H1 (cell line): ENCODE results near the gene SLC7A8. TPM values are rescaled to one million over a fixed set of nuclear protein-coding genes. Genes with fewer than 3 reads are reported as not detected.

ENCODE experiments used
- CTCF ChIA-PET: fragments of 300-600 bp; sonication (Branson Sonifier 250); formaldehyde crosslinking; loops from one replicate; lab custom pipeline; 2021; ENCODE audit not compliant: partially characterized antibody; lab: Charles Lee
- POLR2A ChIA-PET: fragments of 300-600 bp; sonication (Branson Sonifier 250); formaldehyde crosslinking; loops from one replicate; lab custom pipeline; 2021; ENCODE audit warnings: inconsistent platforms; ENCODE audit not compliant: partially characterized antibody; lab: Charles Lee
- DNase-seq, 2 experiments: peaks; one replicate each; pipeline versions ENCODE4 v3.0.0 to v3.0.0-alpha.2; 2010 to 2022; ENCODE audit warnings: low spot score in 2 of 2, low read depth in 1 of 2, mixed read lengths in 1 of 2
- FAIRE-seq: peaks from 2 replicates; lab custom pipeline; 2011; peaks lifted over from hg19 to GRCh38; lab: Jason Lieb, UNC
- H2AFZ ChIP-seq: 2 replicates; pipeline ENCODE4 v1.8.1; 2012; ENCODE audit warnings: low read length, inconsistent platforms
- H2AK5ac ChIP-seq: 2 replicates; pipeline ENCODE4 v1.6.1; 2013; ENCODE audit warnings: low read depth, low read length
- H2BK120ac ChIP-seq: replicated peaks from 2 replicates; pipeline ENCODE3; 2013; ENCODE audit warnings: low read depth, low read length, inconsistent platforms
- H2BK12ac ChIP-seq: 2 replicates; pipeline ENCODE4 v1.6.1; 2013; ENCODE audit warnings: low read depth, low read length
- H2BK15ac ChIP-seq: 2 replicates; pipeline ENCODE4 v1.6.1; 2013; ENCODE audit warnings: low read length
- H2BK20ac ChIP-seq: 2 replicates; pipeline ENCODE4 v1.6.1; 2013; ENCODE audit warnings: low read length
- H2BK5ac ChIP-seq: 2 replicates; pipeline ENCODE4 v1.6.1; 2013; ENCODE audit warnings: low read depth, low read length
- H3K14ac ChIP-seq: 2 replicates; pipeline ENCODE4 v1.6.1; 2013; ENCODE audit warnings: inconsistent platforms; ENCODE audit not compliant: insufficient read length
- H3K18ac ChIP-seq: 2 replicates; pipeline ENCODE4 v1.6.1; 2013; ENCODE audit warnings: low read length; ENCODE audit errors: extremely low read depth
- H3K23ac ChIP-seq: 2 replicates; pipeline ENCODE4 v1.6.1; 2013; ENCODE audit warnings: inconsistent platforms; ENCODE audit not compliant: insufficient read length
- H3K23me2 ChIP-seq: 2 replicates; pipeline ENCODE4 v1.6.1; 2013; ENCODE audit warnings: low read depth, low read length
- H3K27ac ChIP-seq: 2 replicates; pipeline ENCODE4 v1.6.1; 2011; ENCODE audit warnings: low read depth, low read length, inconsistent platforms
- H3K27me3 ChIP-seq, 4 experiments: replicated peaks in 1 of 4; 1 replicate in 1 of 4; 2 replicates in 3 of 4; pipeline versions ENCODE4 v1.6.1 to v1.8.1; 2011 to 2013; ENCODE audit warnings: low read length in 3 of 4, mild to moderate bottlenecking in 3 of 4, inconsistent platforms in 2 of 4, mixed read lengths in 2 of 4, moderate library complexity in 1 of 4; ENCODE audit not compliant: control insufficient read depth in 3 of 4, insufficient read depth in 3 of 4; ENCODE audit errors: extremely low read depth in 1 of 4
- H3K36me3 ChIP-seq, 4 experiments: 2 replicates each; pipeline versions ENCODE4 v1.6.1 to v1.8.1; 2011 to 2013; ENCODE audit warnings: mild to moderate bottlenecking in 4 of 4, low read length in 3 of 4, moderate library complexity in 2 of 4, control low read depth in 1 of 4, inconsistent platforms in 1 of 4; ENCODE audit not compliant: insufficient read depth in 4 of 4, control insufficient read depth in 2 of 4
- H3K4ac ChIP-seq: replicated peaks from 2 replicates; pipeline ENCODE3; 2013; ENCODE audit warnings: low read length, low read depth, mixed read lengths, inconsistent platforms; ENCODE audit not compliant: insufficient read length
- H3K4me1 ChIP-seq, 4 experiments: replicated peaks in 1 of 4; 1 replicate in 1 of 4; 2 replicates in 3 of 4; pipeline versions ENCODE4 v1.6.1 to v1.8.1; 2011 to 2013; ENCODE audit warnings: low read length in 3 of 4, inconsistent platforms in 2 of 4, mixed read lengths in 1 of 4; ENCODE audit not compliant: insufficient read depth in 4 of 4, control insufficient read depth in 3 of 4
- H3K4me2 ChIP-seq, 2 experiments: 2 replicates each; pipeline versions ENCODE4 v1.6.1 to v1.8.1; 2011 to 2013; ENCODE audit warnings: low read depth in 2 of 2, low read length in 2 of 2, control low read depth in 1 of 2, inconsistent platforms in 1 of 2, mild to moderate bottlenecking in 1 of 2; ENCODE audit not compliant: insufficient read depth in 1 of 2
- H3K4me3 ChIP-seq, 4 experiments: fragments of 200-600, 300-600 bp in 1 of 4; sonication (generic), shearing (Covaris generic), sonication (Bioruptor Twin) in 1 of 4; 2 replicates each; pipeline versions ENCODE4 v1.5.1 to v1.8.1; 2011 to 2016; ENCODE audit warnings: low read length in 4 of 4, low read depth in 3 of 4, control low read depth in 2 of 4, inconsistent platforms in 2 of 4, mild to moderate bottlenecking in 2 of 4, mixed read lengths in 1 of 4, moderate library complexity in 1 of 4; ENCODE audit not compliant: insufficient read depth in 2 of 4; ENCODE audit errors: extremely low read depth in 1 of 4
- H3K56ac ChIP-seq: replicated peaks from 2 replicates; pipeline ENCODE3; 2013; ENCODE audit warnings: low read depth, mild to moderate bottlenecking, mixed read lengths, low read length, inconsistent platforms; ENCODE audit not compliant: insufficient read length
- H3K79me1 ChIP-seq: 2 replicates; pipeline ENCODE4 v1.6.1; 2013; ENCODE audit warnings: low read depth, low read length, control low read depth
- H3K79me2 ChIP-seq, 2 experiments: 2 replicates each; pipeline versions ENCODE4 v1.6.1 to v1.8.1; 2012 to 2013; ENCODE audit warnings: low read length in 2 of 2, mild to moderate bottlenecking in 2 of 2, inconsistent platforms in 1 of 2; ENCODE audit not compliant: insufficient read depth in 2 of 2, control insufficient read depth in 1 of 2
- H3K9ac ChIP-seq, 4 experiments: replicated peaks in 1 of 4; 1 replicate in 1 of 4; 2 replicates in 3 of 4; pipeline versions ENCODE4 v1.6.1 to v1.8.1; 2011 to 2013; ENCODE audit warnings: low read depth in 3 of 4, low read length in 3 of 4, control low read depth in 2 of 4, mild to moderate bottlenecking in 2 of 4, moderate library complexity in 2 of 4, inconsistent platforms in 1 of 4; ENCODE audit errors: extremely low read depth in 1 of 4
- H3K9me3 ChIP-seq, 2 experiments: 2 replicates each; pipeline versions ENCODE4 v1.6.1 to v1.8.1; 2012 to 2013; ENCODE audit warnings: mild to moderate bottlenecking in 2 of 2, moderate library complexity in 2 of 2, control low read depth in 1 of 2, inconsistent platforms in 1 of 2, low read depth in 1 of 2, low read length in 1 of 2, mixed read lengths in 1 of 2; ENCODE audit not compliant: insufficient read depth in 2 of 2
- H4K20me1 ChIP-seq, 2 experiments: replicated peaks in 1 of 2; 2 replicates each; pipeline versions ENCODE3 to v1.8.1; 2011 to 2013; ENCODE audit warnings: inconsistent platforms in 2 of 2, low read length in 2 of 2, mild to moderate bottlenecking in 1 of 2; ENCODE audit not compliant: insufficient read depth in 2 of 2, control insufficient read depth in 1 of 2
- H4K5ac ChIP-seq: 2 replicates; pipeline ENCODE4 v1.6.1; 2013; ENCODE audit warnings: low read length, low read depth, mixed read lengths, inconsistent platforms; ENCODE audit not compliant: insufficient read length
- H4K8ac ChIP-seq: 2 replicates; pipeline ENCODE4 v1.8.0; 2013; ENCODE audit warnings: mild to moderate bottlenecking, moderate library complexity, low read length, inconsistent platforms; ENCODE audit not compliant: insufficient read depth; ENCODE audit errors: extremely low read depth
- H4K91ac ChIP-seq: replicated peaks from 2 replicates; pipeline ENCODE3; 2013; ENCODE audit warnings: low read length, mixed read lengths, inconsistent platforms; ENCODE audit not compliant: insufficient read length
- BCL11A ChIP-seq, 2 experiments: IDR thresholded peaks; one replicate each; pipeline ENCODE4 v1.6.1; 2011; ENCODE audit warnings: low read depth in 2 of 2, low read length in 2 of 2, mild to moderate bottlenecking in 2 of 2
- WGBS, 2 experiments: shearing (Covaris generic) in 1 of 2; methylation state at CpG; one replicate each; pipeline versions ENCODE4 v1.1.6 to v1.1.7; 2013 to 2015; ENCODE audit warnings: low lambda C conversion rate in 2 of 2, mixed read lengths in 2 of 2, inconsistent platforms in 1 of 2, low coverage in 1 of 2, missing lambda C conversion rate in 1 of 2; ENCODE audit not compliant: insufficient replicate concordance in 2 of 2, insufficient coverage in 1 of 2, insufficient read length in 1 of 2; ENCODE audit errors: extremely low coverage in 1 of 2, missing lambda C conversion rate in 1 of 2; 5-methylcytosine and 5-hydroxymethylcytosine counted together
- polyA plus RNA-seq, 7 experiments: library from polyadenylated mRNA; depleted of rRNA in 3 of 7; stranded (reverse) in 5 of 7; unstranded in 2 of 7; fragments of >200 nt in 5 of 7; fragments of 200-250 nt in 2 of 7; gene quantifications; 1 replicate in 5 of 7; 2 replicates in 1 of 7; 4 replicates in 1 of 7; pipeline versions ENCODE4 v1.2.1 to v1.2.3, GENCODE V29; 2011 to 2013; ENCODE audit warnings: missing spikeins in 2 of 7, mixed read lengths in 2 of 7
- total RNA-seq: library from RNA; stranded (reverse); fragmentation: NEBNext Ultra II Directional; extraction: Animal tissue kit (Norgen Biotek cat#: 25700); gene quantifications from 2 replicates; pipeline ENCODE4 v1.2.1, GENCODE V29; 2021

The SLC7A8 gene
- total and polyA plus RNA-seq, 2 of the 8 experiments (the other 6 are each of a cell fraction or from before 2014, with no cell fraction given): 182 to 204 TPM

DNA sequence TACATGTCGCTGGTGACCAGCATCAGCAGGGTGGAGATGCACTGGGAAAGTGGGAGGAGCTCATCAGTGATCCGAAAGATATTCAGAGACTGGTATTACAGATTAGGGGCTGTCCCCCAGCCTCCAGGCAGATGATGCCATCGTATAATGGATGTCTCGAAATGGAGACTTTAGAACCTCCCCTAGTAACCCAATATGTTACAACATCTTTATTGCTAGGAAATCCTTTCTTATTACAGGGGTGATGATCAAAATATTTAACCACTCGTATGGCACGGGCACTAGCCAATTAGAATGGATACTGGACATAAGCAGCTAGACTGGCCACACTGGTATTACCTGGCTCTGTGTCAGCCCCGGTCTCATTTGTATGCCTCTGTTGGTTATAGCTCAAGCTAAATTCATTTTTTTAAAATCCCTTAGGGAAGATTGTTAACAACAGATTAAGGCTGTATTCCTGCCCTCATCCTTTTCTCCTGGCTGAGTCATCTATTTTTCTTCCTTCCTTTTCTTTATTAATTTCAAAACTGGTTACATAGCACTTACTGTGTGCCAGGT is 53.6 kb downstream of the SLC7A8 start:
- Histone ChIP-seq H3K4me3 (no peak overlapping the region), H3K23ac (no peak overlapping the region), H2BK5ac (no peak overlapping the region), H4K8ac (no peak overlapping the region), H2BK20ac (no peak overlapping the region), H3K4ac (no peak overlapping the region), H2AFZ (no peak overlapping the region), H3K27me3 (no peaks in the 10 kb centered on the region), H3K4me2 (no peak overlapping the region), H4K5ac (no peak overlapping the region), H3K14ac (no peak overlapping the region), H3K27ac (no peak overlapping the region), H4K91ac (no peak overlapping the region), H3K9ac (no peak overlapping the region), H3K23me2 (no peaks in the 10 kb centered on the region), H3K4me1 (0 out of 7 replicates have a peak, but pooled peaks cover 0 to 2% (median 0%) of the 10 kb centered on the region in 4 experiments), H3K18ac (no peak overlapping the region), H4K20me1 (peaks cover 0 to 2% of the 10 kb centered on the region in 2 experiments), H2BK120ac (no peak overlapping the region), H3K56ac (no peak overlapping the region), H3K79me1 (no peaks in the 10 kb centered on the region), H3K36me3 (peaks cover 15 to 52% (median 23%) of the 10 kb centered on the region in 4 experiments), H3K9me3 (no peaks in the 10 kb centered on the region), H2BK12ac (no peak overlapping the region), H2BK15ac (no peak overlapping the region), H2AK5ac (no peak overlapping the region), H3K79me2 (no peaks in the 10 kb centered on the region)
- POLR2A ChIA-PET: interaction anchor here (1.0 to 2.1 kb wide), 6 partner anchors 9 to 65 kb away, joined by 3 to 6 read pairs (median 3); partner anchors contain the start of genes ACIN1 and C14orf119
- WGBS, 2 experiments: 89% methylated on average over 7 of the region's 7 CpGs; no CpG with 5 or more reads in 1 of the 2 experiments
- FAIRE-seq (no peak), DNase-seq (no peak)
- CTCF ChIA-PET: interaction anchor here (1.1 to 3.4 kb wide), 5 partner anchors 9 to 165 kb away, joined by 3 to 27 read pairs (median 5); no protein-coding TSS in a partner anchor
- TF ChIP-seq BCL11A (IDR thresholded peaks at IDR 0.05; ENCODE audit: low read depth in 2 of 2, low read length in 2 of 2): no peak
